ENCODE measurements around the gene BNIP3.
A peak's percentile ranks its signal among the peaks of the same experiment; 100 is the strongest.

Gene BNIP3

DNA sequence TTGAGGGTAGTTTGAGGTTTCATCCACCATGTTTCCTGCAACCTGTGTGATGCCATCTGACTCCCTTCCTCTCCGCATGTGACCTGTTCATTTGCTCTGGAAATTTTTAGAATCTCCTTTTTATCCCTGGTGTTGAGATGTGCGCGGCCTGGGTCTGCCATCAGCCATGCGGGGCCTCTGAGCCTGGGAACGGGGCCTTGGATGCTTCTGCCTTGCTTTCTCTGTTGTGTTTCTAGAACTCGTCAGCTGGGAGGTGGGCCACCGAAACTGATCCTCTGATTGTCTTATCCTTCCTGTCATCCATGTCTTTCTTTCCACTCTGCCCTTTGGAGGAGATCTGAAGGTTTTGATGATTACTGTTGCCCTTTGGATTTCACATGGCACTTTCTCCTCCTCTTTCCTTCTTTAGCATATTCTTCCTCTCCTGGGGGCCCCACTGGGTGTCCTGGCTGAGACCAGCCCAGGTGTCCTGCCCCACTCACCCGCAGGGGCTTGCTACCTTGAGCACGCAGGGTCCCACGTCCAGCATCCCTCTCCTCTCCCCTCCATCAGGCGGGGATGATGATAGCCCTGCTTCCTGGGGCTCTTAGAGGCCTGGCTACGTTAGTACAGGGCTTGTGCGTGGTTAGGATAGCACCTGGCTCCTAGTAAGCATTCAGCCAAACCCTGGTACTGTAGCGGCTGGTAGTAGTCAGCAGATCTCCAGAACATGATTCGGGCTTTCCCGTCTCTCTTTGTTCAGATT is 51.0 kb downstream of the BNIP3 start:
- CTCF ChIA-PET, result no interaction called here
- H3K4me3 Mint-ChIP-seq, result no peak overlapping the region

DNA sequence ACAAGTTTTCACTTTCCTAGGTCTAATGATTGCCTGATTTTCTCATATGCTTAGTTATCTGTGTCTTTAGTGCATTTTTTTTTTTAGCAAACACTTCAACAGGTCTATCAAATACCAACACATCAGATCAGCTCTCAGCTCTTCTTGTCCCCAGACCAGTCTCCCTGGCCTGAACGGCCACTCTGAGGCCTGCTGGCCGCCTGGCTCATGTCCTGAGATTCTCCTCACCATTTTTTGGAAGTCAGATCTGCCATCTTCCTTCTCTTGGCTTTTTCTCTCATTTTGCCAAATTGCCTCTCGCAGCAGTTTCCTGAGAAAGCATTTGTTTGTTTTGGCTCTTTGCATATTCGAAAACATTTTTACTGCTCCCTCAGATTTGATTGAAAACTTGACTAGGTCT is 51.6 kb downstream of the BNIP3 start:
- Mint-ChIP-seq H3K36me3 (peaks cover 38% of the 10 kb centered on the region), H3K27ac (no peak overlapping the region), H3K27me3 (no peaks in the 10 kb centered on the region), H3K4me1 (peaks cover 69% of the 10 kb centered on the region), H3K4me3 (no peak overlapping the region), H3K9me3 (peaks cover 5% of the 10 kb centered on the region)
- CTCF ChIA-PET, result no interaction called here
- DNase-seq, result no peak

More for the DNA sequence above, 51.0 kb downstream of the BNIP3 start:
- Mint-ChIP-seq H3K27me3 (no peaks in the 10 kb centered on the region), H3K27ac (no peak overlapping the region), H3K9me3 (no peaks in the 10 kb centered on the region), H3K4me1 (peaks cover 70% of the 10 kb centered on the region), H3K36me3 (peaks cover 36% of the 10 kb centered on the region)
- no peak for DNase-seq

DNA sequence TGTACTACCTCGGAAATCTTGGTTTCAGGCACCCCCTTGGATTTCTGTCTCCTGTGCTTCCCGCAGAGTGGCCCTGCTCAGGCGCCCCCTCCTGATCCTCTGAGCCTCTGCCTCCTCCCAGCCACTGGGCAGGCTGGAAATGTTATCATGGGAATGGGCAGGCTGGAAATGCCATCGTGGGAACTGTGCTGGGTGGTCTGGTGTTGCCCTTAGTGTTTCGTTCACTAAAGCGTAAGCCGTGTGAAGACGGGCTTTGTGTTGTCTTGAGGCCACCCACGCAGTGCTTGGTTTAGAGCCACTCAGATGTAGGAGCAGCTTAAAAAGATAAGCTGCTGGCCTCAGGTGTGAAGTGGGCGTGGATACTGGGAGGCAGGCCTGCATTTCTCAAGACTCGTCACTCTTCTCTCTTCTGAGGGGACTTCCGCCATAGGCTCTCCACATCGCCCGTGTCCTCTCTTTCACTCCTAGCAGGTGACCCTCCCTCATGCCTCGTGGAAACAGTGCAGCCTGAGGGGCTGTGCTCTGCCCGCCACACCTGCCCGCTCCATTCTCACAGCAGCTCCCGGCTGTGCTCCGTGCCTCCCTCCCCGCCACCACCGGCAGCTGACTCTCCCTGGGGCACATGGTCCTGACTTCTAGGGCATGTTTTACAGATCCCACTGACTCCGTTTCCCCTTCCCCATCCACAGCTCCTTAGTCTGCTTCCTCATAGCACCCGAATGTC is 52.4 kb downstream of the BNIP3 start:
- Mint-ChIP-seq H3K27ac (no peak overlapping the region), H3K36me3 (peaks cover 36% of the 10 kb centered on the region)

DNA sequence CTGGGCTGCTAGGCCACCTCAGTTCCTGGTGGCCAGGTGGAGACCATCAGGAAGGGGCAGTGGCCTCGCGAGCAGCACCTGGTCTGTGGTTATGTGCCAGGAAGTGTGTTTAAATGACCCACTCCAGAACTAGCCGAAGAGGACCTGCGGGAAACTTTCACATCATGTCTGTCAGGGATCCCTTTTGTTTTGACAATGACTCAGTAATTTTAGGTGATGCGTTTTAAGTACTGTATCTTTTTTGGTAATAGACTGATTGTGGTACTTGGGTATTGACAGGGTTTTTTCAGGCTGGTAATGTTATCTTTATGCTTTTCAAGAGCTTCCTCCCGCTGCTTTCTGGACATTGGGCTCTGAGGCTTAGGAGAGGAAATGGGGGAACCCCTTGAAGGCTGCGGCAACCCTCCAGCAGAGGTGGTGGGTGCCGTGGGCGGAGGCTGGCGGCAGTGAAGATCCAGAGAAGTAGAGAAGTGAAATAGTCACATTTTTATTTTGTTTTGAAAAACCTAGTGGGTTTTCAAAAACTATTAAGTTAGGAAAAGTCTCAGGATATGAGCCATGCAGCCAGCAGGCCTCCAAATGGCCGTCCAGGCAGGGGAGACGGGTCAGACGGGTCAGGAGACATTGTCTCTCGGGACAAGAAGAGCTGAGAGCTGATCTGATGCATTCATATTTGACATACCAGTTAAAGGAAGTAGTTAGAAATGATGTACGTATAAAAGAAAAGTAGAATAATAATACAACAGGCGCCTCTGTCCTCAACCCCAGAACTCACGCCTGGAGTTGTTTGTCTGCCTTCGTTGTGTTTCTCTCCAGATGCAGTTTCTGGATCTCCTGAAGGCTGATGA is 53.3 kb downstream of the BNIP3 start:
- CTCF ChIA-PET, result no interaction called here

More for the DNA sequence above, 52.4 kb downstream of the BNIP3 start:
- Mint-ChIP-seq H3K27me3 (no peaks in the 10 kb centered on the region), H3K9me3 (peaks cover 9% of the 10 kb centered on the region), H3K4me3 (no peak overlapping the region), H3K4me1 (peaks cover 64% of the 10 kb centered on the region)
- DNase-seq, result no peak
- CTCF ChIA-PET, result no interaction called here

DNA sequence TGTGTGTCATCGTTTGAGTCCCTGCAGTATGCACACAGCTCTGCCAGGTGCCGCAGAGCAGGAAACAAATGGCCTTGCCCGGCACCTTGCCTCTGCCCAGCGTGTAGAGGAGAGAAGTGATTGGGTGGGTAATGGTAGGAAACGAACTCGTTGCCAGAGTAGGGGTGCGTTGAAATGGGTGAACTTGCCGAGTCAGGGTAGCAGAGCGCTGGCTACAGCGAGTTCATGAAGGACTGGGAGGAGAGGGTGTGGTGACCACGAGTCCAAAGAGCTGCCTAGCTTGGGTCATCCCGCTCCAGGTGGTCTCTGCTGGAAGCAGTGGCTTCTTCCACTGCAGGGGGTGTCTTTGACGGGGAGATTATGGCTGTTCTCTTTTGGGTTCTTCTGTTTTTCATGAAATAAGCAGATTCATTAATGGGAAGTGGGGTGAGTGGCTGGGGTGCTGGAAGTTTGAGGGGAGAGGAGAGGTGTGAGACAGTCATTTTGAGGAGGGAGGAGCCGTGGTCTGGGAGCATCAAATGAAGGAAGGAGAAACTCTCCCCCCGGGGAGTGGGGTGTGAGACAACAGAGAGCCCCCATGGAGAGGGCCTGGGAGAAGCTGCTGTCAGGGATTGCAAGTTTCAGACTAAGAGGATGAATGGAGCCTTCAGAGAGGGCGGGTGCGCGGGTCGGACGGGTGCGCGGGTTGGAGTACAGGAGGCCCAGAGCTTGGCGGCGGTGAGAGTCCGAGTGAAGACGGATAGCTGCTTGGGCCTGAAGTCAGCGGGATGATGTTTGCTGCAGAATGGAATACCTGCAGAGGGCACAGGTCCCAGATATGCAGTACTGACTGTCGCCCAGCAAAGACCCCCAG is 54.8 kb downstream of the BNIP3 start:
- DNase-seq, result no peak
- Mint-ChIP-seq H3K9me3 (peaks cover 13% of the 10 kb centered on the region), H3K4me3 (no peak overlapping the region), H3K27me3 (no peaks in the 10 kb centered on the region), H3K4me1 (peaks cover 57% of the 10 kb centered on the region), H3K27ac (peak overlapping the region; percentile 20), H3K36me3 (peaks cover 41% of the 10 kb centered on the region)
- CTCF ChIA-PET, result interaction anchor here (1.2 to 1.4 kb wide), 2 partner anchors 41 to 96 kb away, joined by 4 to 5 read pairs; no protein-coding TSS in a partner anchor

More for the DNA sequence above, 53.3 kb downstream of the BNIP3 start:
- Mint-ChIP-seq H3K9me3 (peaks cover 9% of the 10 kb centered on the region), H3K27ac (peak overlapping the region; percentile 89), H3K4me3 (peak overlapping the region; percentile 56), H3K36me3 (peaks cover 36% of the 10 kb centered on the region), H3K4me1 (peaks cover 61% of the 10 kb centered on the region), H3K27me3 (no peaks in the 10 kb centered on the region)
- DNase-seq, result peak; percentile 42

DNA sequence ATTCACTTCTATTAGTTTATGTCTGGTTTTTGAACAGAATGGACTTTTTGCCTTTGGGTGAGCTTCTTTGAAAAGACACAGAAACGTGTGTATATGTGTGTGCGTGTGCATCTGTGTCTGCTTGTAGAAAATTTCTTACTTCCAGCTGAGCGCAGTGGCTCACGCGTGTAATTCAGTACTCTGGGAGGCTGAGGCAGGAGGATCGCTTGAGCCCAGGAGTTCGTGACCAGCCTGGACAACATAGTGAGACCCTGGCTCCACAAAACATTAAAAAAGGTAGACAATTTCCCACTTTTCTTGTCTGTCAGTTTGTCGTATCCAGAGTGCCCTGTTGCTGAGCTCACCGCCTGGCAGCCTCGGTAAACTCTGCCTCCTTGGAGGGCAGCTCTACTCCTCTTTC is 55.5 kb downstream of the BNIP3 start:
- no peaks in the 10 kb centered on the region for H3K27me3 Mint-ChIP-seq
- peaks cover 13% of the 10 kb centered on the region for H3K9me3 Mint-ChIP-seq
- no peak overlapping the region for H3K4me3 Mint-ChIP-seq
- no peak for DNase-seq
- no peak overlapping the region for H3K27ac Mint-ChIP-seq
- peaks cover 41% of the 10 kb centered on the region for H3K36me3 Mint-ChIP-seq
- CTCF ChIA-PET, result interaction anchor here (1.2 to 1.4 kb wide), 2 partner anchors 40 to 97 kb away, joined by 4 to 5 read pairs; no protein-coding TSS in a partner anchor
- peaks cover 52% of the 10 kb centered on the region for H3K4me1 Mint-ChIP-seq

DNA sequence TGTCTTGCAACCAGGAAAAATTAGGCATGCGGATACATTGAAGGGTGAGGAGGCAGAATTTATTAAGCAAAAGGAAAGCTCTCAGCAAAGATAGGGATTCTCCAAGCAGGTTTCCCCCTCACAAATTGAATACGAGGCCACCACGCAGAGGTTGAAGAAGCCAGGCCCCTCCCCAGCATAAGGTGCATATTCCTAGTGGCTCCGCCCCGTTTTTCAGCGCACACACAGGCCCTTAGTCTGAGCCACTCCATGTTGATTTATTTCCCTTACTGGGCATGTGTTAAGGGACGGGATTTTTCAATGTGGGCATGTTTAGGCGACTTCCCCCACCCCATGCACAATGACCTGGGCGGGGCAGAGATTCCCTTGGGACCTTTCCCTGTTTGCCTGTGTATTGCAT is 56.0 kb downstream of the BNIP3 start:
- peaks cover 44% of the 10 kb centered on the region for H3K36me3 Mint-ChIP-seq
- peaks cover 50% of the 10 kb centered on the region for H3K4me1 Mint-ChIP-seq
- no peak overlapping the region for H3K27ac Mint-ChIP-seq
- no peak overlapping the region for H3K4me3 Mint-ChIP-seq
- no peak for DNase-seq
- peaks cover 13% of the 10 kb centered on the region for H3K9me3 Mint-ChIP-seq
- no peaks in the 10 kb centered on the region for H3K27me3 Mint-ChIP-seq
- CTCF ChIA-PET, result interaction anchor here (1.4 kb wide), 1 partner anchor 97 kb away, joined by 4 read pairs; no protein-coding TSS in a partner anchor

DNA sequence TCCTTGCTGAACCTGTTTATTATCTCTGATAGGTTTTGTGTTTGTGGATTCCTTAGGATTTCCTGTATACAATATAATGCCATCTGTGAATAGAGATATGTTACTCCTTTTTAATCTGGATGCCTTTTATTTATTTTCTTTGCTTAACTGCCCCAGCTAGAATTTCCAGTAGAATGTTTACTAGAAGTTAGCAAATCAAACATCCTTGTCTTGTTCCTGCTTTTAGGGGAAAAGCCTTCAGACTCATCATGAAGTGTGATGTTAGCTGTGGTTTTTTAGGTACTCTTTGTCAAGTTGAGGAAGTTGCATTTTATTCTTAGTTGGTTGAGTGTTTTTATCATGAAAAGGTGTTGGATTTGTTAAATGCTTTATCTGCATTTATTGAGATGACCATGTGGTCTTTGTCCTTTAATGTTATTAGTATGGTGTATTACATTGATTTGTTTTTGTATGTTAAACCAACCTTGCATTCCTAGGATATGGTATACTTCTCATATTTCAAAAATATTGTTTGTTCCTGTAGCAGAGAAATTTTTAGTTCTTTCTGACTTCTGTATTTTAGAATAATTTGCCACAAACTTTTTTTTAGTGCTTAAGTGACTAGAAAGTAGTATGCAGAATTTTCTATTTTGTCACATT is 56.6 kb downstream of the BNIP3 start:
- Mint-ChIP-seq H3K9me3 (peaks cover 13% of the 10 kb centered on the region), H3K4me1 (peaks cover 46% of the 10 kb centered on the region), H3K36me3 (peaks cover 41% of the 10 kb centered on the region), H3K4me3 (no peak overlapping the region), H3K27ac (no peak overlapping the region), H3K27me3 (no peaks in the 10 kb centered on the region)
- CTCF ChIA-PET, result no interaction called here
- DNase-seq, result no peak

DNA sequence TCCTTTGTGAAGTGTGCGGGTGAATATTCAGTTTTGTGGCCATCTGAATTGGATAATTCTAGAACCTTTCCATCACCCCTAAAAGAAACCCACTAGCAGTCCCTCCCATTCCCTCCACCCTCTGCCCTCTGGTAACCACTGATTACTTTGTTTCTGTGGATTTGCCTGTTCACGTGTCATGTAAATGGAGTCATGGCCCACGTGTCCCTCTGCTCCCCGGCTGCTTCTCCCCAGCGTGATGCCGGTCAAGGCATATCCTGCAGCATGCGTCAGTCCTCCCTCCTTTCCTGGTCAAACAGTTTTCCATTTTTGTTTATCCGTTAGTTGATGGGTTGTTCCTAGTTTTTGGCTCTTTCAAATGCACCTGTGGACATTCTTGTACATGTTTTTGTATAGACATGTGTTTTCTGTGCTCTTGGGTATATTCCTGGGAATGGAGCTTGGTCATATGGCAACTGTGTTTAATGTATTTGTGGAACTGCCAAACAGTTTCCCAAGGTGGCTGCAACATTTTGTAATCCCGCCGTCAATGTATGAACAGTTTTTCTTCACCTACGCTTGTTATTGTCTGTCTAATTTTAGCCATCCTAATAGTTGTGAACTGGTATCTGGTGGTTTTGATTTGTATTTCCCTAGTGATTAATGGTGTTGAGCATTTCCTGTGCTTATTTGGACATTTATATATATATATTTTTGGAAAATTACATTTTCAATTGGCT is 58.5 kb downstream of the BNIP3 start:
- no peak for DNase-seq
- no peaks in the 10 kb centered on the region for H3K27me3 Mint-ChIP-seq
- no peak overlapping the region for H3K4me3 Mint-ChIP-seq
- peaks cover 13% of the 10 kb centered on the region for H3K9me3 Mint-ChIP-seq
- CTCF ChIA-PET, result interaction anchor here (0.6 to 1.1 kb wide), 2 partner anchors 37 to 41 kb away, joined by 3 read pairs; no protein-coding TSS in a partner anchor
- peaks cover 42% of the 10 kb centered on the region for H3K36me3 Mint-ChIP-seq
- H3K4me1 Mint-ChIP-seq, result peaks cover 29% of the 10 kb centered on the region
- H3K27ac Mint-ChIP-seq, result no peak overlapping the region

DNA sequence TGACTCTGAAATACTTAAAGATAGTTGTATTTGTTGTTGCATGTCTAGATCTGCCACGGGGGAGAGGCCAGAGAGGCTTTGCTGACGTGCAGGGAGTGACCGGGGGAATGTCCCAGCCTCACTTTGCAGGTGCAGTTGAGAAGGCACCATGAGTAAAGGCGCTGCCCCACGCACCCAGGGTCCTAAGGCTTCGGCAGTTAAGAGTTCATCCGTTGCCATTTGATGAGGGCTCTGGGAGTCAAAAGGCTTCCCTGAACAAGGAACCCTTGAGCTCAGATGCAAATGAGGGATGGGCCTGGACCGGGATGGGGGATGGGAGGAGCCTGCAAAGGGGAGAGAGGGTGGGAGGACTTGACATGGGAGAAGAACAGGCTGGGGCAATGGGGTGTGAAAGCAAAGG is 60.5 kb downstream of the BNIP3 start:
- peaks cover 11% of the 10 kb centered on the region for H3K4me1 Mint-ChIP-seq
- no peak overlapping the region for H3K27ac Mint-ChIP-seq
- peaks cover 13% of the 10 kb centered on the region for H3K9me3 Mint-ChIP-seq
- CTCF ChIA-PET, result interaction anchor here (1.2 kb wide), 1 partner anchor 35 kb away, joined by 3 read pairs; no protein-coding TSS in a partner anchor
- peaks cover 33% of the 10 kb centered on the region for H3K36me3 Mint-ChIP-seq
- H3K27me3 Mint-ChIP-seq, result no peaks in the 10 kb centered on the region
- H3K4me3 Mint-ChIP-seq, result no peak overlapping the region
- DNase-seq, result no peak

DNA sequence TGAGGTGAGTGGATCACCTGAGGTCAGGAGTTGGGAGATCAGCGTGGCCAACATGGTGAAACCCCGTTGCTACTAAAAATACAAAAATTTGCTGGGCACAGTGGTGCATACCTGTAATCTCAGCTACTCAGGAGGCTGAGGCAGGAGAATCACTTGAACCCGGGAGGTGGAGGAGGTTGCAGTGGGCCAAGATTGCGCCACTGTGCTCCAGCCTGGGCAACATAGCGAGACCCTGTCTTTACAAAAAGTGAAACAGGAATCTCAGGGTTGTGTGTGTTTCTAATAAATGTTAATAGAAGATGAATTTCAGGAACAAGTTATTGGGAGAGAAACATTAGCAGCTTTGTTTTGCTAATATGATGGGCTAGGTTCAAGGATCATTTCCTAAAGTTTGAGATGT is 61.0 kb downstream of the BNIP3 start:
- CTCF ChIA-PET, result interaction anchor here (1.2 kb wide), 1 partner anchor 35 kb away, joined by 3 read pairs; no protein-coding TSS in a partner anchor
- peaks cover 11% of the 10 kb centered on the region for H3K4me1 Mint-ChIP-seq
- no peak for DNase-seq
- no peak overlapping the region for H3K4me3 Mint-ChIP-seq
- H3K9me3 Mint-ChIP-seq, result peaks cover 13% of the 10 kb centered on the region
- no peaks in the 10 kb centered on the region for H3K27me3 Mint-ChIP-seq
- H3K36me3 Mint-ChIP-seq, result peaks cover 34% of the 10 kb centered on the region
- no peak overlapping the region for H3K27ac Mint-ChIP-seq

DNA sequence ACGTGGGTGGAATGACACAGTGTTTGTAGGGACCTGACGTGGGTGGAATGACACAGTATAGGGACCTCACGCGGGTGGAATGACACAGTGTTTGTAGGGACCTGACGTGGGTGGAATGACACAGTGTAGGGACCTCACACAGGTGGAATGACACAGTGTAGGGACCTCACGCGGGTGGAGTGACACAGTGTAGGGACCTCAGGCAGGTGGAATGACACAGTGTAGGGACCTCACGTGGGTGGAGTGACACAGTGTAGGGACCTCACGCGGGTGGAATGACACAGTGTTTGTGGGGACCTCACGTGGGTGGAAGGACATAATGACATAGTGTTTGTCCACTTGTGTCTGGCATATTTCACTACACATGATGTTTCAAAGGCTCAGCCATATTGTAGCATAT is 61.6 kb downstream of the BNIP3 start:
- no peak for DNase-seq
- Mint-ChIP-seq H3K36me3 (peaks cover 33% of the 10 kb centered on the region), H3K27me3 (no peaks in the 10 kb centered on the region), H3K4me3 (no peak overlapping the region), H3K27ac (no peak overlapping the region), H3K4me1 (peaks cover 7% of the 10 kb centered on the region), H3K9me3 (peaks cover 9% of the 10 kb centered on the region)
- CTCF ChIA-PET, result interaction anchor here (1.2 kb wide), 1 partner anchor 34 kb away, joined by 3 read pairs; no protein-coding TSS in a partner anchor
